HG03432 (cell line): ENCODE results near the gene OPTN.
"Not testable (repeated sequence)": the region's sequence is repeated elsewhere in the genome, so short reads cannot be mapped to it uniquely, and the experiment has no call there.

ENCODE experiments used
- ATAC-seq: cut with Tn5 transposase; IDR thresholded peaks from one replicate; pipeline ENCODE4 v1.9.1; 2021; ENCODE audit warnings: mild to moderate bottlenecking, moderate library complexity; ENCODE audit not compliant: unreplicated experiment

The OPTN gene

DNA sequence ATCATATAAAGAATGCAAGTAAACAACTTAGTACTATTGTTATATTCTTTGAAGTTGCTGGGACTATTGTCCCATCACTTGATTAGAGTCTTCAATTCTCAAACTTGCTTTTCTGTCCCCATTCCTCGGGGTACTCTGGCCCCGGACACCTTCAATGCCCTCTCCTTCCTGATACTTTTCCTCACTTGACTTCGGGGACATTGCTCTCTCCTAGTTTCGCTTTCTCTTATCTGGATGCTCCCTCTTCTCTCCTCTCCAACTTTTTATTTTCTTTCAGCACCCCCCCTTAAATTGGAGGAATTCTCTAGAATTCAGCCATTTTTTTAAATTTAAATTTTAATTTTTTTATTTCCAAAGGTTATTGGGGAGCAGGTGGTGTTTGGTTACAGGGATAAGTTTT is 10.6 kb upstream of the OPTN start:
- ATAC-seq, result no peak

DNA sequence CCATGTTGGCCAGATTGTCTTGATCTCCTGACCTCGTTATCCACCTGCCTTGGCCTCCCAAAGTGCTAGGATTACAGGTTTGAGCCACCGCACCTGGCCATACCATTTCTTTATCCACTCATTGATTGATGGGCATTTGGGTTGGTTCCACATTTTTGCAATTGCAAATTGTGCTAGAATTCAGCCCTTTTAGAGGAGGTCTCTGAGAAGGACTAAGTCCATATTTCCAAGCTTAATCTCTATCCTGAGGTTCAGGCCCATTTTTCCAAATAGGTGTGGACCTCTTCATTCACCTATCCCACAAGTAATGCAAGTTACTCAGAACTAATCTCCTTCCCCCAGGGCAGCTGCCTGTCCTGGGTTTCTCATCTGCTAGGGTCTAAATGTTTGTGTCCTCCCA is 9.7 kb upstream of the OPTN start:
- ATAC-seq, result no peak

DNA sequence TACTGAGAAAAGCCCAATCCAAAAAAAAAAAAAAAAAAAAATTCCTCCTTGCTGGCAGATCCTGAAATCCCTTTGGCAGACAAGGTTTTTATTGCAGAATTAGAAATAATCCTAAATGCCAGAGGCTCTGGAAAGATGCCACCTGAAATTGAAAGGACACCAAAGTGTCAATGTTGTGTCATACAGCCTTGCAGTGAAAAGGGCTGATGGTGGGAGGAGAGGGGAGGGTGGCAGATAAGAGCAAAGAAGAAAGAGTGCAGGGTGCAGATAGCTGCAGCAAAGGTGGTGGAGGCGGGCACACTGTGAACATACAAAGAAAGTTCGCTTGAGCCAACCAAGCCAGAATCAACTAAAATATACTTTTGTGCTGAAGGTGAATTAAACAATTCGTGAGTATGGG is 8.2 kb upstream of the OPTN start:
- no peak for ATAC-seq

DNA sequence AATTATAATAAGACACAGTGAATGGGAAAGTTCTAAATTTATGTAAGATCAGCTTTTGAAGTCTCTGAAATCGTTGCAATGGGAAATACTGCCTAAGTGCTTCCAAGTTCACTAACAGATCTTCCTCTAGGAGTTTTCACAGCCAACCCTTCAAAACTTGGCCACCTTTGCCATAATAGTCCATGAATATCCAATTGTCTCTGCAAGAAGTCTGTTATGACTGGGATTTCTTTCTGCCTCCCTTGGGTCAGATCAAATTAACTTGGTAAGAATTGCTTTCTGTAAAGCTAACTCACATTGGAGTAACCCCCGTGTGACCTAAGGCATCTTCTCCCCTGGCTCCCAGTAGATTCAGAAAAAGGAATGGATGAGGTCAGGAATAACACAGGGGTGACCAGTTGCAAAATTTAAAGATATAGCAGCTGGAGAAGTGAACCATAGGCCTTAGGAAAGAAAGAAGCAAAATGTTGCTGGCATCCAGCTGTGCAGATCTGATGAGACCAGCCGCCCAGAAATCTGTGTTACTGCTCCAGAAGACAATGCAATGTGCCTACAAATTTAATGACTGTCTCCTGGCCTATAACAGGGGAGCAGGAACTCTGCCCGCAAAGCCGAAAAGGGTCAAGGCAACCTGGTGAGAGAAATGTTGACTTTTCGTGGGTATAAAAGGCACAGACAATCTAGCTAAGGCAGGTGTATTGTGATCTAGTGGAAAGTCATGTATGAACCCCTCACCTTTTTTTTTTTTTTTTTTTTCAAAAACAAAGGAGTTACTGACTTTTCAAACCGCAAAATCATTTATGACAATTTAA is 7.5 kb upstream of the OPTN start:
- ATAC-seq, result no peak

DNA sequence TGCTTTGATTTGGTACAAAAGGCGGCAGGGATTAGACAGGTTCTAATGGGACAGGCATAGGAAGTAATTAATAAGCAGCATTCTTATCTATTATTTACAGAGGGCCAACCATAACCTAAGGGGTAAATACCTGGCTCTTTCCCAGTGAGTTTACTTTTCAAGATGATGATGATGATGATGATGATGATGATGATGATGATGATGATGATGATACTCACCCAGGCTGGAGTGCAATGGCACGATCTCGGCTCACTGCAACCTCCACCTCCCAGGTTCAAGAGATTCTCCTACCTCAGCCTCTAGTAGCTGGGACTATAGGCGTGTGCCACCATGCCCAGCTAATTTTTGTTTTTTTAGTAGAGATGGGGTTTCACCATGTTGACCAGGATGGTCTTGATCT is 5.9 kb upstream of the OPTN start:
- ATAC-seq, result not testable (repeated sequence)

DNA sequence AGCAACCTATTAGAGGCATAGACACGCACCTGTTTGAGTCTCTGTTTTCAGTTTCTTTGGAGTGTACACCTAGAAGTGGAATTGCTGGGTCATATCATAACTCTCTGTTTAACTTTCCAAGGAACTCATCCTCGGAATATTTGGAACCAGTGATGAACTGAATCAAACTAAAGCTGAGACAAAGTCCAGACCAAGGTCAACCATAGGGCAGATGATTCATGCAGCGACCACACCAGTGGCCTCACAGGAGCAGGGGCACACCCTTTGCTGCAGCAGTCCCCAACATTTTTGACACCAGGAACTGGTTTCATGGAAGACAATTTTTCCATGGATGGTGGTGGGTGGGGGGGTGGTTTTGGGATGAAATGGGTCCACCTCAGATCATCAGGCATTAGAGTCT is 4.9 kb upstream of the OPTN start:
- no peak for ATAC-seq

DNA sequence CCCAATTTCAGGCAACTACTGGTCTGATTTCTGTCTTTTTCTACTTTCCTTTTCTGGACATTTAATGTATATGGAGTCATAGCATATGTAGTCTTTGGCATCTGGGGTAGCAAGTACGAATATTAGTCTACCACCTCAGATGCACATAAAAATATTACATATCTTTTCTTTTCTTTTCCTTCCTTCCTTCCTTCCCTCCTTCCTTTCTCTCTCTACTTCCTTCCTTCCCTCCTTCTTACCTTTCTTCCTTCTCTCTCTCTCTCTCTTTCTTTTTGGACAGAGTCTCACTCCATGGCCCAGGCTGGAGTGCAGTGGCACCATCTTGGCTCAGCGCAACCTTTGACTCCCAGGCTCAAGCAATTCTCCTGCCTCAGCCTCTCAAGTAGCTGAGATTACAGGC is 4.0 kb upstream of the OPTN start:
- ATAC-seq, result no peak

DNA sequence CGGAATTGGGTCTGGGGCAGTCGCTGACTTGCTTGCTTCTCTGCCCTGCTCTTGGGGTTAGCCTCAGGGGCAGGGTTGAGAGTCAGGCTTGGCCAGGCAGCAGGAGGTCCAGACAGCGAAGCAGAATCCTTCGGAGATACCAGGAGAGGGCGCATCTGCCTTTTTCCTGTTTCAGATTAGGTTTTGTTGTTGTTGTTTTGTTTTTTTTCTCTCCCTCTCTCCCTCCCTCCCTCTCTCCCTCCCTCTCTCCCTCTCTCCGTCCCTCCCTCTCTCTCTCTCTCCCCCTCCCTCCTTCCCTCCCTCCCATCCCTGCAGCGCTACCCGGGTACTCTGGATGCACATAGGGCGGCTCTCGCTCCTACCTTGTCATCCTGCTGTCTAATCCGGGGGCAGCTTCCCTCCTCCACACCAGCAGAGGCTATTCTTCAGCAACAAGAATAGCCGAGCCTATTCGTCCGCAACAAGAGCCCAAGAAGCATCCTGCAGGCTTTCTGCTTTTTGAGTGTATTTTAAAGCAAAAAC is 758 bp upstream of the OPTN start:
- peak; percentile 32 for ATAC-seq

DNA sequence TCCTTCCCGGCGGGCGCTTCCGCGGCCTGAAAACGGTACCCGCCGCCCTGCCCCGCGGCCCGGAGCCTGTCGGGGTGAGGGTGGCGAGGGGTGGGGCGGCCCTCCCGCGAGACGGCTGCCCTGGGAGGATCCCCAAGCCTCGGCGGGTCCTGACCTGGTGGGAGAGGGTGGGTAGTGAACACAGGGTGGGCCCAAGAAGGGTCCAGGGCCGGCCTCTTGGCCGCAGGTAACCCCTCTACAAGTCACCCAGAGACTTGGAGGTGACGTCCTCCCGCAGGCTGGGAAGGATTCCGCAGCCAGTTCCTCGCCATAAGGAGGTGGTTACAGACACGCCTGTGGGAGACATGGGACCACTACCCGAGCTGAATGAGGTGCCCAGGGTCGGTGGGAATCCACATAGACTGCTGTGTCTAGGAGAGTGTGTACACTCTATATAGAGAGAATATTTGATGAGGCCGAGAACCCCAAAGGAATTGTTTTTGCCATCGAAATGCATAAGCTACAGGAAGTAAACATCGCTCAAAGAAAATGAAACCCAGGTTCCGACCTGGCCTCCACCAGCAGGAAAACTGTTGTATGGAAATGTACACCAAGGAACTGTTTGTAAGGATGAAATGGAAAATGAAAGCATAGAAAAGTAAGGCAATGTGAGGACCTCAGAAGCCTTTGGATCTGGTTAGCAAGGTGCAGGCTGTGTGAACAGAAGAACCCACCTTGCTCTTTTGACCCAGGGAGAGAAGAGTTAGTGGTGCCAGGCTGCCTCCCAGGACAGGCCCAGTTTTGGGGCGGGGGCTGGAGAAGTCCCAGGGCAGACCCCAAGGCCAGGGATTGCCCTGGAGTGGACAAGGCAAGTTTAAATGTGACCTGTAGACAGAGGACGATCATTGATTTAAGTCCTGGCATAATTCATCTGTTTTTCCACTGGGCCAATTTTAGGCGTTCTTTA is 659 bp downstream of the OPTN start:
- ATAC-seq, result peak; percentile 37

DNA sequence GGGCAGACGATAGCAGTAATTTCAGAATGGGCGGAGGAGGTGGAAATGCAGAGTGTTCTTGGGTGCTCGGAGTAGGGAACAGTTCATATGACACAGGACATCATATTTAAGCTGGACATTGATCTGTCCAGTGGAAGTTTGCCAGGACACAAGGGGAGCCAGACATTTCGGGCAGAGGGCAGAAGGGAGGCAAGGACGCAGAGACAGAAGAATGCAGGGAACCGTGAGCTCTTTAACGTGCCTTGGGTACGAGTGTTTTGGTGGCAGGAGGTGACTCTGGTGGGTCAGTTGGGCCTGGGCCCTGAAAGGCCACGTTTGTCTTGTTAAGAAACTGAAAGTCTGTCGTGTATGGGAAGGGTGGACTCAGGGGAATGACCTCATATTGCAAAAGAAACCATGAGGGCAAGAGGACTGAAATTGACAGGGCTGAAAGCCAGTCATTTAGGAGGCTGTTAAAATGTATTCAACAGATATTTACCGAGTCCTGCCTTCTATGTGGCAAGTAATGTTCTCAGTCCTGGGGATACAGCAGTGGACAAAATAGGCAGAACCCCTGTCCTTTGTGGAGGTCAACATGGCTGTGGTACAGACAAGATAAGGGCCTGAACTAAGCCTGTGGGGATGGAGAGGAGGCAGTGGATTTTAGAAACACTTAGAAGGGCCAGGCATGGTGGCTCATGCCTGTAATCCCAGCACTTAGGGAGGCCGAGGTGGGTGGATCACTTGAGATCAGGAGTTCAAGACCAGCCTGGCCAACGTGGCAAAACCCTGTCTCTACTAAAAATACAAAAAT is 2.2 kb downstream of the OPTN start:
- no peak for ATAC-seq

DNA sequence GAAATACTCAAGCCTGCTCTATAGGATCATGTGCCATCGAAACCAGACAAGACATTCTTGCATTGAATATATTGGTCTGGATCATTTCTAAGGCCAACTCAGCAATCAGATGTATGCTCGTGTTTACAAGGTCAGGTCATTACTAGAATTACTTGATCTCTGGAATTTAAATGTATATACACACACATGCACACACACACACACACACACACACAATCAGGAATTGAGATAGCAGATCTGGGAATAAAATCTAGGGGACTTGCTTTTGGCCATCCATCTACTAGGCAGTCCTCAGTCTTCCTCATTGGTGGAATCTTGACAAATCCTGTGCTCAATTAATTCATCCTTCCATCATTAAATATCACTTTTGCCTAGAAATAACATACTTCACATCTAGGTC is 3.6 kb downstream of the OPTN start:
- no peak for ATAC-seq

DNA sequence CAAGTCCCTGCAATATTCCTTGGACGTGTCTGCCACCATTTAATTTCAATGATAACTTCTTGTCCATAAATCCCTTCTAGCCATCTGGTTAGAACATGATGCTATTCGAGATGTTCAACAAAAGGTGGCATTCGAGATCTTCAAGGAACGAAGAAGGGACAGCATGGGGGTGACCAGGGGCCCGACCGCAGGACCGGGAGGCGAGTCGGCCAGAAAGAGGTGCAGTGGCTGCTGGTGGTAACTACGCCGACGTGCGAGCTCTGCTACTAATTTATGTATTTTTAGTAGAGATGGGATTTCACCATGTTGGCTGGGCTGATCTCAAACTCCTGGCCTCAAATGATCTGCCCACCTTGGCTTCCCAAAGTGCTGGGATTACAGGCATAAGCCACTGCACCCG is 4.7 kb downstream of the OPTN start:
- no peak for ATAC-seq

DNA sequence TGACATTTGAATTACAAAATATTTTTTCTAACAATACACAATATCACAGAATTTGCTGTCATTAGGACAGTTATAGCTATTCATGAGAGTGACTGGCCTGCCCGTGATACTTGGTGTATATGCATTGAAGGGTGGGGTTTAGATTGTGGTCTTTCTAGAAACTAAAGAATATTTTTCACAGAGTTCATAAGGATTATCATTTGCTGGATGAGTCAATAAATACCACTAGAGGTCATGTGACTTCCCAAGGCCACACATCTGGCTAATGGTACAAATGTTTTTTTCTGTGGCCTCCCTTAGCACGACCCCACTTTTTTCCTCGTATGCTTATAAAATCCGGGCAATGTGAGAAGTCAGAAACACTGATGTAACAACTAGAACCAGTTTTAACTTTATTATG is 5.2 kb downstream of the OPTN start:
- ATAC-seq, result no peak

DNA sequence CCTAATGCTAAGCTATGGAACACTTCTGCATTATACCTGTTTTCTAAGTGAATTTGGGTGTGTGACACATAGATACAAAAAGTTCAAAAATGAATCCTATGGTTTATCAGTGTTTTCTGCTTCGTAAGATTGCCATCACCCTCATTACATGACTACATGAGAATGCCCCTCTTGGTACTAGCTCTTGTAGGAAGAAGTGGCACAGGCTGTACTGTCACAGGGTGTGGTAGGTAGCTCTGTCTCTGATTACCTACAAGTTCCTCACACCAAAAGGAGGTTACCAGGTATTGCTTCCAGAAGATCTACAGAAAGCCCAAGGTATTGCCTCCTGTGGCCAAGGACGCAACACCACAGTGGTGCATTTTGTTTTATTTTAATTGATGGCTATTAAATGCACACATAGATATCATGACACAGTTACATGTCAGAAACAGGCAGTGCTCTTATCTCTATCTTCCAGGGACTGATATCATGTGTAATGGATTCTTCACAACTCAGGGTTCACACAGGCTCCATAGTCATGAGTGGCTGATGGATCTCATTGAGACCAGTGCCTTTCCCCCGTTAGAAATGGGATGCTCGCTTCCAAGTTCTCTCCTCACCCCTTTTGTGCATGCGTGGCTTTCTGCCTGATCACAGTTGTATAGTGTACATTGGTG is 6.6 kb downstream of the OPTN start:
- ATAC-seq, result no peak

DNA sequence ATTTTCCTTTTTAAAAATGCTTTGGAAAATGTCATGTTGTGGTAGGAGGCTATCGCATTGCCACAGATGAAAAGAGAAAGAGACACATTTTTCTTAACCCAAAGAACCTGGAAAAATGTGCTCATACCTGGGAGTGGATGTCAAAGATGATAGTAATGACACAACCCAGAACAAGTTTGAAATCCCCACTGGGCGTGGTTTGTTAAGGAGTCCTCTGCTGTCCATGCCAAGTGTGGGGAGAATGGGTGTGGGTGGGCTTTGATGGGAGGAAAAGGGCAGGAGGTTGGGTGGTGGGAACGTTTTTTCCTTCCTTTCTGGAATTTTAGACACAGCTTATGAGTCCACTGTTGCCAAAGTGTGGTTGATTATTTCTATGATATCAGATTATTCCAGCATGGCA is 10.9 kb downstream of the OPTN start:
- ATAC-seq, result no peak

DNA sequence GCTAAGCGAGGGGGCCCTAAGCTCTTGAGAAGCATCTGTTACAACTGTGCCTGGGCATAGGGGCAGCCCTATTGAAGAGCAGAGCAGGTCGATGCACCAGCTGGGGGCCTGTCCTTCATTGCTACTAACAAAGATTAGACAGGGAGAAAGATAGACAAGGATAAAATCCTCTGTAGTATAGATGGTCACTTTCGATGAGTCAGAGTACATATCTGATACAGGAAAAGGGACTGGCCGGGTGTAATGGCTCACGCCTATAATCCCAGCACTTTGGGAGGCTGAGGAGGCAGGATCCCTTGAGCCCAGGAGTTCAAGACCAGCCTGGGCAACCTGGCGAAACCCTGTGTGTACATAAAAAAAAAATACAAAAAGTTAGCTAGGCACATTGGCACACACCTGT is 13.6 kb downstream of the OPTN start:
- ATAC-seq, result no peak

DNA sequence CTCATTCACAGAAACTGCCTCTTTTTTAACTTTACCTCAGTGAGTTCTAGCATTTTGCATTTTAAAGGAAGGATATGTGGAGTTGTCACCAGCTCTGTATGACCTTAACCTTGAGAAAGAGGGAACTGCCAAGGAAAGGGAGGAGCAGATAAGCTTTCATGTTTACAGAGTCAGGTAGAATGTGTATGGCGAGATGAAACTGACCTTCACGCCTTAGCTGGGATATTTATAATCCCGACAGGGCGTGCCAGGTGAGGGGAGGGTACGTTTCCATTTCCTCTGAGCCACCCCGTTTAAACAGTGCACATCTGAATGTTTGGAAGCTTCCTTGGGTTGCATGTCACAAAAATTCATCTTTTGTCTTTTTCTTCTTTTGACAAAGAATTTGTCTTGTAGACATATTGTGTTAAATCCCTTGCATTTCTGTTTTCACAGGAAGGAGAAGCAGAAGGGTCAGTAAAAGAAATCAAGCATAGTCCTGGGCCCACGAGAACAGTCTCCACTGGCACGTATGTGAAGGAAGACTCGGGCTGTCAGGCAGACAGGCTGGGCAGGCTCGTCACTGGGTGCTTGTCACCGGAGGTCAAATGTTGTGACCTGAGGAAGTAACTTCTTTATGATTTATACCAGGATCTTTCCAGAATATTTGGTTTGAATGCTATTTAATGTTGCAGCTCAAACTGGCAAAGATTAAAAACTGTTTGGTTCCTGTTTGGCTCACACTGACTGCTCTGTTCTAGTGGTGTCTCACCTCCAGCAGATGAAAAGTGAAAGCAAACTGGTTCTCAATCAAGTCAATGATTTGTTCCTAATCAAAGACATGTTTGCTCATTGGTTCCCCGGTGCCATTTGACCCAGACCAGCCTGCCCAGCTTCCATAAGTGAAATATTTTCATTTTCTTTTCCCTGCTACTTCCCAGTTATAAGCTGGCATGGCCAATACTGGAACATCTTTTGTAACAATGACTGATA is 16.2 kb downstream of the OPTN start:
- no peak for ATAC-seq

DNA sequence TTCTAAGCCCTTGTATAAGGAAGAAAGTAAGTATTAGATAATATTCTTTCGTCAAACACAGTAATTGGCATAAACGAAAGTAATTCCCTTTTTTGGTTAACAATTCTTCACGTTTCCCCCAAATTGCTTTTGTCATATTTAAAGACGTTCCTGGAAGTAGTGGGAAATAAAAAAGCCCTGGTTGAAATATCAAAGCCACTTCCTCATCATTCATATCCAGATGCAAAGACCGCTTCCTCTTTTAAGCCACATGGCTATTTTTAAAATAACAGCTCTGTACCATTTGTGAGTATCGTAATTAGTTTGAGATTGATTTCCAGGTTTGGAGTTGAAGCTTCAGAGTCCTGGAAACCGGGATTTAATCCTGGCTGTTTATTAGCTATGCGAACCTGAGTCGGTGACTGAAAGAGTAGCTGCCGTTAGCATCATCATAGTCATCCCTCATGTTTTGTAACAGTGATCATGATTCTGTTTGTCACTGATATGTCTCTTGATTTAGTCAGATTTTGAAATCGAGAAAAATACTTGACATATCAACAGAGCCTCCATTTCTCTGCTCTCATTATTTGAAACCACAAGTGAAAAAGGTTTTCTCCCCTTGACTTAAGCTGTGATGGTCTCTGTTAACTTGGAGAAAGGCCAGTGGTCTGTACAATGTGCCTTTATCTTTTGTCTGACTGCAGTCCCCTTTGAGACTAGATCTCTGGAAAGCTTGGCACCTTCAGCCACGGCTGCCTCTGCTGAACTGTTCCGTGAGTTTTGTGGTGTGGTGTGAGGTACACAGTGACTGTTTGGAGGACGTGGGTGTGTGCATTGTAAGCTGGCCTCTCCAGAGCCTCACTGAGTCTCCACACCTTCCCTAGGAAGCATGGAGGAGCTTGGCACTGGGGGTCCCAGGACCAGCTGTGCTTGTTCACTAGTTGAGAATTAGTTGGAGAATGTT is 18.1 kb downstream of the OPTN start:
- no peak for ATAC-seq
